HG02610 (cell line): ENCODE measurements around the gene OR13C4.
"Not testable (repeated sequence)": the region's sequence is repeated elsewhere in the genome, so short reads cannot be mapped to it uniquely, and the experiment has no call there.

ENCODE experiments used
- ATAC-seq: cut with Tn5 transposase; IDR thresholded peaks from one replicate; pipeline ENCODE4 v1.9.1; 2021; ENCODE audit warnings: mild to moderate bottlenecking, moderate library complexity; ENCODE audit not compliant: unreplicated experiment

OR13C4 gene

DNA sequence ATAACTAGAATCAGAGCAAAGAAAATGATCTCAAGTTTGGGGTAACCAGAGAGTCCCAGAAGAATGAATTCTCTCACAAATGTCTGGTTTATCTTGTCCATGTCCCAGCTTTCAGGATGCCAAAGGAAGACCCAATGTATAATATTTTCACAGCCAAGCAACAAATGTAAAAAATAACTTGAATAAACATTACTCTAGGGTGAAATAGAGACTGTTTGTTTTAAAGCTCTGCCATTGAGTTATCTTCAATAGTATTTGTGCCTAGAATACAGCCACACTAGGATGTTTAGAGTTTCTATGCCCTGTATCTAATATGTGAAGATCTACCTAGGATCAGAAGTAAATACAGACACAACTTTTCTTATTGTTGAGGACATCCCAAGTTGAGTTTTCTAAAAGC lies at the start of gene OR13C4:
OR13C4 (minus strand) TSS at position 101 of the 400 bp plus-strand sequence; CDS start at position 101, 0 bp downstream.
- ATAC-seq = no peak

DNA sequence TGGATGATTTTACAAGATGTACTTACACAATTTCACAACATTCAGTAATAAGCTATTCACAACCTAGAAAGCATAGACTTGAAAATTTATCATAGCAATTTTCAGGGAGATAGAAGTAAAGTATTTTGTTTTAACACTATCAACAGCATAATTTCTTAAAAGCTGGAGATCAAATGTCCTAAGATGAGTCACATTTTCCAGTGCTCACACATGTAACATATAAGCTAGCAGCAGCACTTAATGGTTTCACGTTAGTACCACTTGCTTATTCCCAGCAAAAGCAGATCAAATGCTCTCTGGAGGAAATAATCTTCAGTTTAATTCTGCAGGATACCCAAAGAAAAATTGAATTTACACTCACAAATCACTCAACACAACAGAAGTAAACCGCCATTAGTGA lies 48.4 kb upstream of the OR13C4 start:
- no peak for ATAC-seq

DNA sequence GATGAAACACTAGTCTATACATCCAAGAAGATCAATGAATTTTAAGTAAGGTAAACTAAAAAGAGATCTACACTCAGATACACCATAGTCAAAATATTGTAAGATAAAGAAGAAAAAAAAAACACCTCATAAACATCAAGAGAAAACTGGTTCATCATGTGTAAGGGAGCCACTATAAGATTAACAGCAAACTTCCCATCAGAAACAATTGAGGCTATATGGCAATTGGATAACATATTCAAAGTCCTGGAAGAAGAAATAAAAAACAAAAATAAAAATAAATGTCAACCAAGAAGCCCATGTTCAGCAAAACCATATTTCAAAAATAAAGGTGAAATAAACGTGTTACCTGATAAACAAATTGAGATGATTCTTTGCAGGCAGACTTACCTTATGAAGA lies 45.6 kb upstream of the OR13C4 start:
- no peak for ATAC-seq

DNA sequence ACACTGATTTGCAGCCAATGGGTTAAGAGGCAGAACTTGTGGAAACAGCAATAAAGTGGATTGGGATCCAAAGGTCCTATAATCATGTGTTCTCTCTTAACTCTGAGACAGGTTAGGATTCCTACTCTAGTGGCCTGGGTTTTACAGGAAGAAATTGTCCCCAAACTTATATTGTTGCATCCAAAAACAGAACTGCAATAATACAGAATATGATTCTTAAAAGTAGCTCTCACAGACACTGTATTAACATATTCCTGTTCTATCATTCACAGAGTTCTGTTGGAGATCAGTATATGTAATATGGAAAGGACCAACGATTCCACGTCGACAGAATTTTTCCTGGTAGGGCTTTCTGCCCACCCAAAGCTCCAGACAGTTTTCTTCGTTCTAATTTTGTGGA lies 41.9 kb upstream of the OR13C4 start, which contains the start of gene OR13C8:
OR13C8 (plus strand) TSS at position 301 of the 400 bp plus-strand sequence; CDS start at position 301, 0 bp downstream.
- no peak for ATAC-seq

DNA sequence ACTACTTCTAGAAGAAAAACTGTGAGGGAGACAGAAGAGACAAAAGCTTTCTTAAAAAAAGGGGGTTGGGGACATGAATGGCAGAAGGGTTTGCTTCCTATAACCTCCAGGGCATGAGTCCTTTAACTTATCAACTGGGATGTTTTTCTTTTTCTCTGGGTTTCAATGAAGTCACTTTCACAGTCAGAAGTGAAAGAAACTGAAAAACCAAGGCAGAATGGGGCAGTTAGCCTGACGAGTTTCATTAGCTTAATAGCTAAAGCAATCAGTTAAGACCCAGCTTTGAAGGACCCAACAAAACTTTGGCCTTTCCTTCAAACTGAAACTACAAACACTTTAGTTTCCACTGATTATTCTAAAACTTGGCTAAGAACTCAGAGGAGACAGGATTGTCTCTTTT lies 37.3 kb upstream of the OR13C4 start:
- ATAC-seq = no peak

DNA sequence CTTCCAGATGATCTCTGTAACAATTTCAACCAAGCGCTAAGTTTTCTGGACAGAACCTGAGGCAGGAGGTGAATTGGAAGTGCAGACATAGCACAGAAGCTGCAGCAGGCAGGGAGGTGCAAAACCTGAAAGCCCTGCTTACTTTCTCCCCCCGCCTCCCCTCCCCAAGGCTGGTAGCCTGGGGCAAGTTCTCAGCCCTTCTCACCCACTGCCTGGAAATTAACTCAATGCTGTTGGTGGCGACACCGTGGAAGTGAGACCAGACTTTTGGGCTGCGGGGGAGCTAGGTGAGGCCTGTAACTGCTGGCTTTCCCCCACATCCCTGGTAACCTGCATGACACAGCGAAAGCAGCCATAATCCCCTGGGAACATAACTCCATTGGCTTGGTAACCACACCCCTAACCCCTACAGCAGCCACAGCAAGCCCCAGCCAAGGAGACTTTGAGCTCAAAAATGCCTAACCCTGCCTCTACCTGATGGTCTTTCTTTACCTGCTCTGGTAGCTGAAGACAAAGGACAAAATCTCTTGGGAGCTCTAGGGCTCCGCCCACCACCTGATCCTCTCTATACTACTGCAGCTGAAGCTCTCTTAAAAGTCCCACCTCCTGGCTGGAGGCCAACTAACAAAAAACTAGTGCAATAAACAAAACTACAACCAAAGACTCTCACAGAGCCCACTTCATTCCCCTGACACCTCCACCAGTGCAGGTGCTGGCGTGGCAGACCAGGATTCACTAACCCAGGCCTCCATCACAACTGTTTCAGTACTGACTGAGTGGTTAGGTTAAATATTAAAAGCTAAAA lies 30.0 kb upstream of the OR13C4 start:
- ATAC-seq = no peak

DNA sequence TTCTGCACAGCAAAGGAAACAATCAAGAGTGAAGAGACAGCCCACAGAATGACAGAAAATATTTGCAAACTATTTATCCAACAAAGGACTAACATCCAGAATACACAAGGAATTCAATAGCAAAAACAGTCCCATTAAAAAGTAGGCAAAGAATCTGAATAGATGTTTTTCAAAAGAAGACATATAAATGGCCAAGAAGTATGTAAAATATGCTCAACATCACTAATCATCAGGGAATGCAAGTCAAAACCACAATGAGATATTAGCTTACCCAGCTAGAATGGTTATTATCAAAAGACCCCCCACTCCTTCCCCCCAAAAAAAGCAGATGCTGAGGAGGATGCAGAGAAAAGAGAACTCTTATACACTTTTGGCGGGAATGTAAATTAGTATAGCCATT lies 28.5 kb upstream of the OR13C4 start:
- ATAC-seq = no peak

DNA sequence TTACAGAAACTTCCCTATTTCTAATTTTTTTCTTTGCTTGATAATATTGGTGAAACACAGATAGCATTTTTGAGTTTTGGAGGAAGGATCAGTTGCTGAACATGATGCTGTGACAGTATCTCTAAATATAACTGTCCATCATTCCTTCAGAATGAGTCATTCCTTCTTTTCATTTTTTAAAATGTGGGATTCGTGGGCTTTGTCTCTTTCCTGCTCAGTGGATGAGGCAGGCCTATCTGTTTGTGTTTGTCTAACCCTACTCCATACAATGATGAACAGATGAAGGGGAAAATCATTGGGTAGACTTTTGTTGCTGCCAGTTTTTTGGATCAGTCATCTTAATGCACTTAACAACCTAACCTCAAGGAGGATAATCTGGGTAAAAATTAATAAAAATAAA lies 26.3 kb upstream of the OR13C4 start:
- ATAC-seq = no peak

DNA sequence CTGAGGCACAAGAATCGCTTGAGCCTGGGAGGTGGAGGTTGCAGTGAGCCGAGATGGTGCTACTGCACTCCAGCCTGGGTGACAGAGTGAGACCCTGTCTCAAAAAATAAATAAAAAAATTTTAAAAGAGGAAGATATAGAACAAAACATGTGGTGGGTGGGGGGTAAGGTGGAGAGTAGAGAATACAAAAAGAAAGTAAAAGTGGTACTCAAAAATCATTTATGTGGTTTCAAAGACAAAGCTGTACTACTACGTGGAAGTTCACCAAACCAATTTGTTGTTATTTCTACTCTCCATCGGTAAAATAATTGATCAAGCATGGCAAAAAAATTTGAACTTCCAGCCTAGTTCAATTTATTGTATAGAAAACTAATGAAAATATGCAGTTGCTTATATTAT lies 17.6 kb upstream of the OR13C4 start:
- no peak for ATAC-seq

DNA sequence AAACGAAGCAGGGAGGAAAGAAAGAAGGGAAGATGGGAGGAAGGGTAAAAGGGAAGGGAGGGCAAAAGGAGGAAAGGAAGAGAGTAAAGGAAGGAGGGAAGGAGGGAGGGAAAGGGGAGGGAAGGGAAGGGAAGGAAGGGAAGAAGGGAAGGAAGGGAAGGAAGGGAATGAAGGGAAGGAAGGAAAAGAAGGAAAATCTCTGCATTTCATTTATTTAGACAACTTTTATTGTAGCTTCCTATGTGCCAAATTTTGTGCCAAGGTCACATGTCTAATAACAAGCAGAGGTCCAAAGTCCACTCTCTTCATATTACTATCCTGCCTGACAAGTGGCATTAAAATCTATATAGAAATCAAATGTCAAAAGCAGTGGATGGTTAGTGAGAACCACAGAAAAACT lies 12.3 kb upstream of the OR13C4 start:
- no peak for ATAC-seq

DNA sequence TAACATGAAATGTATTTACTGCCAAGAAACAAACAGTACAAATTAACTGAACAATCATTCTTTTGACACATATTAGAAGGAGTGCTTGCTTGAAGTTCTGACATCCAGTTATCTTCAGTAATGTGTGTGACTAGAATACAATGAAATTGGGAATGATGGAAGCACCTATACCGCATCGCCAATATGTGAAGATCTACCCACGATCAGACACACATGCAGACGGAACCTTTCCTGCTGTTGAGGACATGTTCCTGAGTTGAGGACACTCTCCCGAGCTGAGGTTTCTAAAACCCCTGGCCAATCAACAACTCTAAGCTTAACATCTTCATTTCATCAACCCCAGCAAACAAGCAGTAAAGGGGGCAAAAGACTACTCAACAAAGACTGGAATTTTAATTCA lies 9.7 kb upstream of the OR13C4 start, which contains the start of gene OR13C3:
OR13C3 (minus strand) TSS at position 101 of the 400 bp plus-strand sequence. CDS start 133 bp downstream, outside the sequence.
- ATAC-seq = no peak

DNA sequence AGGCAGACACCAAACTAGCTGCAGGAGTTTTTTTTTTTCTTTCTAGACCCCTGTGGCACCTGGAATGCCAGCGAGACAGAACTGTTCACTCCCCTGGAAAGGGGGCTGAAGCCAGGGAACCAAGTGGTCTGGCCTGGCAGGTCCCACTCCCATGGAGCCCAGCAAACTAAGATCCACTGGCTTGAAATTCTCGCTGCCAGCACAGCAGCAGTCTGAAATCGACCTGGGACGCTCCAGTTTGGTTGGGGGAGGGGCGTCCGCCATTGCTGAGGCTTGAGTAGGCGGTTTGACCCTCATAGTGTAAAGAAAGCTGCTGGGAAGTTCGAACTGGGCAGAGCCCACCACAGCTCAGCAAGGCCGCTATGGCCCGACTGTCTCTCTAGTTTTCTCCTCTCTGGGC lies 6.8 kb downstream of the OR13C4 start:
- not testable (repeated sequence) for ATAC-seq

DNA sequence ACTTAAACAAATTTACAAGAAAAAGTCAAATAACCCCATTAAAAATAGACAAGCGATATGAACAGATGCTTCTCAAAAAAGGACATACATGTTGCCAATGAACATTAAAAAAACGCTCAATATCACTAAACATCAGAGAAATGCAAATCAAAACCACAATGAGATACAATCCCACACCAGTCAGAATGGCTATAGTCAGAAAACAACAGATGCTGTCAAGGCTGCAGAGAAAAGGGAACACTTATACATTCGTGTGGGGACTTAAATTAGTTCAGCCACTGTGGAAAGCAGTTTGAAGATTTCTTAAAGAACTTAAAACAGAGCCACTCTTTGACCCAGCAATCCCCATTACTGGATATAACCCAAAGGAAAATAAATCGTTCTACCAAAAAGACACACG lies 12.1 kb downstream of the OR13C4 start:
- ATAC-seq = no peak

DNA sequence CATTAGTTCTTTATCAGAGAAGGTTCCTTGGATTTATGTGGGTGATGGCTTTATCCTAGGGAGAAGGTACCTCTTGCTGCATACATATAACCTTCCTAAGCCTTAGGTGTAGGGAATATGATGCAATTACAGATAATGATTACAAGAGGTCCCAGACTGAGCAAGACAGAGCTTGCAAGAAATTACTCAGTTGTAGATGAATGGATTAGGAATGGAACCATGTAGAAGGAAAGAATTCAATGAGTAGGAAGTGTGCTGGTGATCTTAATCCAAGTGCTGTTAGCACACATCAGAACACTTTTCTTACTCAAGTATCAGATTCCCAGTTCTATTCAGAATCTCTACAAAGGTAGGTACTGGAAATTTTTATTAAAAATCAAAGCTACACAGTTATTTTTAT lies 20.4 kb downstream of the OR13C4 start:
- no peak for ATAC-seq

DNA sequence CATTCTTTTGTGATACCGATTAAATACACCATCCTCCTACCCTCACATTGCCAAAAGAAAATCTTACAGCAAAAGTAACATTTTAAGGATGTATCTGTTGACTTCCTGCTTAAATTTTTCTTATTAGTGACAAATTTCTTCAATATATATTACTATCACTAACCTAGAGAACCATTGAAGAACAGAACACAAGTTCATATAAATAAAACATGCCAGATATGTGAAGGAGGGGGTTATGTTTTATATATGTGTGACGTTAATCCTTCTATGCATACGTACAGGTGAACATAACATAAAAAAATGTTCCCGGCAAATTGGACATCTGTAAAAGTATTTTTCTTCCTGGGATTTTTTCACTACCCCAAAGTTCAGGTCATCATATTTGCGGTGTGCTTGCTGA lies 23.0 kb downstream of the OR13C4 start, which contains the start of gene OR13F1:
OR13F1 (plus strand) TSS at position 301 of the 400 bp plus-strand sequence; CDS start at position 301, 0 bp downstream.
- no peak for ATAC-seq

DNA sequence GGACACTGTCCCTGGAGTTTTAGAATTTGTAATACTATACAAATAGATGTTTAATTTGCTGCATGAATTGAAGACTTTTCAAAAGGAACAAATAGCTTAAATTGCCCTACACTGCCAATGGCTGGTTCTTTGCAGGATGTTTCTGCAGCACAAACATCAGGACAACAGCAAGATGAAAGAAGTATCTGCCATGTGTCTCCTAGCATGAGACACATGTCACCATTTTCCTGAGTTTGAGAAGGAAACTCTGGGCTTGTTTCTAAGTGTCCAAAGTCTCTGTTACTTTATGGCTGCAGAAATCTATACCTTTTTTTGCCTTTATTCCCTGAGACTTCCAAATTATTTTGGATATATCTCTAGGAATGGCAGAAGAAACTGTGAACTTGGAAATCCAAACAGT lies 23.6 kb downstream of the OR13C4 start:
- ATAC-seq = no peak

DNA sequence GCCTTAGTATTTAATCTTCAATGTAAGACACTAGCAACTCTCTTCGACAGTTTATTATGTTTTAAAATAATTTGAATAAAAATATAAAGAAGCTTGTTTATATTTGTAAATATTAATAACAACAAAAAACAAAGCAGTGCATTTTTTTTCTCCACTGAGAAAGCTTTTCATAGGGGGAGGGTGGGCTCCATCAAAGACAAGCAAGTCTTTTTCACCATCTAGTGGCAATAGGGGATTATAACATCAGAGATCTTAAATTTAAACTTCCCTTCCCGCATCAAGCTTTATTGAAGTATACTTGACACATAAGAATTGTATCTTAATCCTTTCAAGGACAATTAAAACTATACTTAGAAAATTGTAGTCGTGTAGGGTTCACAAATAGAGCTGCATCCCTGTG lies 32.2 kb downstream of the OR13C4 start:
- ATAC-seq = no peak

DNA sequence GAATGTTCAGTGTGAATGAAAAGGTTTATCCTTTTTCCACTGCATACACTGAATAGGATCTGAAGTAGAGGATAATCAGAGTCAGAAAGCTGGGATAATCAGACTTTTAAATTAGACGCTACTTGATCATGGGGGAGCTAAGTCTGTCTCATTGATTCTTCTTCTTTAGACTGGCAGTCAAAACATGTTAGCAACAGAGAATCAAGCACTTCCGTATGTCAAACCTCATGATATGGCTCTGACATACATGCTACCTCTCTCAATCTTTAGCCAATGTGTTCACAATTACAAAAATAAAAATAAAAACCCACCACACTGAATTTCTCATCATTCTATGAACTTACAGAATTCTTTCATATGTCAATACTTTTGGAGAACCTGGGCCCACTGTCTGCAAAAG lies 42.0 kb downstream of the OR13C4 start:
- ATAC-seq = no peak

DNA sequence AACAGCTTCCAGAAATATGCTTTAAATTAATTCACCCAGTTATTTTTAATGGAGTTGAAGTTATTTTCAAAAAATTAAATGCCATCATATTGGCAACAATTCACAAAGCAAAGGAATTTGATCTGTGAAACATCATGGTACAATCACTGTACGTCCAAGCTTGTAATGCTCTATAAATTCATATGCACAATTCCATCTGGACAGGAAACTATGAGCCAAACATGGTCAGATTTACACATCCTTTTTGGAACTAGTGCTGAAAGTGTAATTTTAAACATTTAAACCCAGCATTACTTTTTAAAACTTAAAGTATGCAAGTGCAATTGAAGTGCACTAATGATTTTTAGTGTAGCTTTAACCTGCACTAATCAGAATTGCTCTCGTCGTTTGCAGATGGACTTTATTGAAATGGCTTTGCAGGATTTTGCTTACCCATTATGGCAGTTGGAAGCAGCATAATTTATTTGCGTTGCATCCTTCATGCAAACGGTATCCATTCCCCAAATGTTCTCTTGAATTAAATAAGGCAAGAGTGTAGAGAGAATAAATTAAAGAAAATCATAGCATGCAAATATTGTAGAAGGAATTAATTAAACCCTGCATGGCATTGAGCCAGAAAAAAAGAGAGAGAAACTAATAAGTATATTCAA lies 44.0 kb downstream of the OR13C4 start:
- ATAC-seq = no peak
